Stimulated activated CD4-positive, alpha-beta T cell treated with anti-CD3 and anti-CD28 coated beads, Interleukin-1b, Interleukin-23, amount 100 ng/mL, for 1 hour (primary cell): ENCODE data around the gene SLC9A9.
"Not testable (repeated sequence)": the region's sequence is repeated elsewhere in the genome, so short reads cannot be mapped to it uniquely, and the experiment has no call there.

Experiments used
- DNase-seq, 2 donors: peaks; one replicate each; pipeline ENCODE4 v3.0.0-alpha.2; 2020; ENCODE audit warnings: low read depth in 2 of 2

SLC9A9 gene

GRCh38 chr3:143847787-143848631 is at the start of gene SLC9A9:
SLC9A9 (minus strand) TSS chr3:143848468; CDS start chr3:143848322, 146 bp downstream.
- no peak for DNase-seq

GRCh38 chr3:143897576-143898295 is 49.5 kb upstream of the SLC9A9 start:
- DNase-seq, result no peak

GRCh38 chr3:143896486-143896885 is 48.2 kb upstream of the SLC9A9 start:
- DNase-seq, result no peak

GRCh38 chr3:143895805-143896204 is 47.5 kb upstream of the SLC9A9 start:
- no peak for DNase-seq

GRCh38 chr3:143888846-143889245 is 40.6 kb upstream of the SLC9A9 start:
- DNase-seq, result no peak

- no peak for DNase-seq
Observed at GRCh38 chr3:143888166-143888565, 39.9 kb upstream of the SLC9A9 start.

- DNase-seq, result peak; percentile 0 to 1
Observed at GRCh38 chr3:143885780-143886427, 37.6 kb upstream of the SLC9A9 start.

- DNase-seq, result no peak
Observed at GRCh38 chr3:143884861-143885260, 36.6 kb upstream of the SLC9A9 start.

GRCh38 chr3:143883151-143883550 is 34.9 kb upstream of the SLC9A9 start:
- DNase-seq, result no peak

GRCh38 chr3:143881095-143881494 is 32.8 kb upstream of the SLC9A9 start:
- DNase-seq, result no peak

- no peak for DNase-seq
Observed at GRCh38 chr3:143875546-143875945, 27.3 kb upstream of the SLC9A9 start.

GRCh38 chr3:143873553-143873952 is 25.3 kb upstream of the SLC9A9 start:
- DNase-seq, result not testable (repeated sequence)

- DNase-seq, result no peak
Observed at GRCh38 chr3:143865302-143865701, 17.0 kb upstream of the SLC9A9 start.

GRCh38 chr3:143859465-143860203 is 11.4 kb upstream of the SLC9A9 start:
- no peak for DNase-seq

- DNase-seq, result no peak
Observed at GRCh38 chr3:143856252-143856970, 8.1 kb upstream of the SLC9A9 start.

GRCh38 chr3:143855183-143855582 is 6.9 kb upstream of the SLC9A9 start:
- DNase-seq, result no peak

- DNase-seq, result no peak
Observed at GRCh38 chr3:143851331-143852017, 3.2 kb upstream of the SLC9A9 start.

- DNase-seq, result no peak
Observed at GRCh38 chr3:143850877-143851276, 2.6 kb upstream of the SLC9A9 start.

- DNase-seq, result no peak
Observed at GRCh38 chr3:143849854-143850549, 1.7 kb upstream of the SLC9A9 start.

GRCh38 chr3:143848704-143849103 is 436 bp upstream of the SLC9A9 start:
- no peak for DNase-seq
